GM19452 (cell line): Measurements from ENCODE around the gene OR2T8.

Experiments
- ATAC-seq: cut with Tn5 transposase; IDR thresholded peaks from one replicate; pipeline ENCODE4 v1.9.1; 2021; ENCODE audit not compliant: unreplicated experiment

OR2T8 gene

DNA sequence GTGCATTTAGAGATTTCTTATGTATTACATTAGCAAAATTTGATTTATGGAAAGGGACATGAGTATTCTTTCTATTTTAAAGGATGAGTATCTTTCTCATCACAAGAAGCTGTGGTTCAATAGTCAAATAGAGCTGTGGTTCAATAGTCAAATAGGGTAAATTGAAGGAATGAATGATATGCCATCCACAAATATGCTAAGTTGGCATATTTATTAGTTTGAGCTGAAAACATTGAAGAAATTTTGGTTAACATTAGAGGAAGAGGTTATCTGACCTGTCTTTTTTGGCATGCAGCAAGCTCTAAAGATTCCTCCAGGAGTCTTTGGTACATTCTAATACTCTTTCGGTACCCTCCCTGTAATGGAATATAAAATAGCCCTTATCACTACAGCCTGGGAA, 33.4 kb downstream of the OR2T8 start:
- no peak for ATAC-seq

DNA sequence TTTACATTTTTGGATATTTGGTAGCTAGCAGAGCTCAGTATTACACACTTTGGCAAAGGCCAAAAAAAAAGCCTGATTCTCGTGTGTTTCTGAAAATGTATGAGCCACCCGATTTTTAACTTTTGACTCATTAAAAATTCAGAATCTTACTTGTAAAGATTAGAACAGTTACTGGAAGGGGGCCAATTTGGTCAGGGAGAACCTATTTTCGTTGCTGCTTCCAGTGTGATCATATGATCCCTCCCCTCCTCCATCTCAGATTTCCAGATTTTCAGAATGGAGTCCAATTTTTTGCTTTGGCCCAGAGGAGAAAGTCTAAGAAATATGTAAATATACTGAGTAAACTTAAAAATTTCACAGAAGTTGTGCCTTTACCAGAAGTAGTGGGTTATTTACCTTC, 41.7 kb downstream of the OR2T8 start:
- ATAC-seq: no peak

DNA sequence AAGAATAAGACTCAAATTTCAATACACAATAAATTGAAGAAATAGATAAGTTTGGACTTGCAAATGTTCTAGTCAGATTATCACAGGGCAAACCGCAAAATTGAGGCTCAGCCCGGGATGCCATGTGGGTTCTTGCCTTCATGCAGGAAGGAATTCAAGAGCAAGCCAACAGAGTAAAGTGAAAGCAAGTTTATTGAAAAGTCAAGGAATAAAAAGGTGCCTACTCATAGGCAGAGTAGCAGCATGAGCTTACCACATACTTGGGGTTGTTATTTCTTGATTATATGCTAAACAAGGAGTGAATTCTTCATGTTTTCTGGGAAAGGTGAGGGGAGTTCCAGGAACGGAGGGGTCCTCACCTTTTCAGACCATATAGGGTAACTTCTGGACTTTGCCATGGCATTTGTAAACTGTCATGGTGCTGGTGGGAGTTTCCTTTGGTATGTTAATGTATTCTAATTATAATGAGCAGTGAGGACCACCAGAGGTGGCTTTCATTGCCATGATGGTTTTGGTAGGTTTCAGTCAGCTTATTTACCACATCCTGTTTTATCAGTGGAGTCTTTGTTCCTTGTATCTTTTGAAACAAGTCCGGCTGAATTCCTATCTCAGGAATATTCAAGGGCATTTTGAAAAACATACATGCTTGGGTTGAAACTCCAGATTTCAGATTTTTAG, 43.0 kb downstream of the OR2T8 start:
- no peak for ATAC-seq

DNA sequence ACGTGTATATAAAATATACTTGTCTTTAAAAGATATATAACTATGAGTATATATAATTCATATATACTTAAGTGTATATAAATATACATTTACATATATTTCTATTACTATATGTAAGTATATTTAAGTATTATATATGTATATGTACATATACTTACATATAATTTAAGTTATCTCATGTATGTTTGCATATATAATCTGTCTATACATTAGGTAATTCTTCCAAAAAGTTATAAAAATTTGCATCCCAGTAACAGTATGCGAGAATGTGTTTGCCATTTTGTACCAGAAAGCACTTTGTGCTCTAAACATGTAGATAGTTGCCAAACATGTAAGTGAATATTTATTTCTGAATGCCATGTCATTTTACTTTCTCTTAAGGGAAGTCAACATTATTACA, 44.9 kb downstream of the OR2T8 start, which contains the start of gene OR2AK2:
TSS of gene OR2AK2 (plus strand) at position 301 of the 400 bp plus-strand sequence. CDS start 144 bp downstream, outside the sequence.
- ATAC-seq: no peak

DNA sequence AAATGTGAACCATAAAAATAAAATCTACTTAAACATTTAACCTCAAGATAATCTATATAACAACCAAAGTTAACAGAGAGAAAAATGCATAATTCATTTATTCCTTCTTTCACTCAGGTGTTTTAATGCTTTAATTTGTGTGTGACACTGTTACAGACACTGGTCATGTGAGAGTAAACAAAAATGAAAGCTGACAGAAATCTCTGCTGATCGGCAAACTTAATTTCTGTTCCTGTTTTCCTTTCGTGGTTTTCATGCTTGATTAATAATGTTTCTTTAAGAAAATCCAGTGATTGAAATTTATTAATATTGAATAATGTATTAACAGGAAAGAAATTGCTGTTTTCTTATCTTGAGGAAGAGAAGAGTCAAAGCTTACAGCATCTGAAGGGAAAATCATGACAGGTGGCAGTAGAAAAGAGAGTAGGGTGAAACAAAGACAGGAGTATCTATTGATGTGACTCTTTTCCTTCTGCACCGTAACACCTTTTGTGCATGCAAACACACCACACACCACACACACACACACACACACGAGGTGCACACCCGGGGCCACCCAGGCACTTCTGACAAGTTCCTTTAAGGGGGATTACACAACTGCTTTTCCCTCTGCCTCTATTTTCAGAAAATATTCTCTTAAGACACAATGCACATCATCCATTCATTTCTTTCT, 46.6 kb downstream of the OR2T8 start:
- peak; percentile 72 for ATAC-seq
